COR-L47 (cell line): ENCODE measurements around the gene CFAP46.
A peak's percentile ranks its signal among the peaks of the same experiment; 100 is the strongest.

Experiments
- DNase-seq: peaks from one replicate; lab custom pipeline; 2025; lab: John Stamatoyannopoulos, UW

The CFAP46 gene

DNA sequence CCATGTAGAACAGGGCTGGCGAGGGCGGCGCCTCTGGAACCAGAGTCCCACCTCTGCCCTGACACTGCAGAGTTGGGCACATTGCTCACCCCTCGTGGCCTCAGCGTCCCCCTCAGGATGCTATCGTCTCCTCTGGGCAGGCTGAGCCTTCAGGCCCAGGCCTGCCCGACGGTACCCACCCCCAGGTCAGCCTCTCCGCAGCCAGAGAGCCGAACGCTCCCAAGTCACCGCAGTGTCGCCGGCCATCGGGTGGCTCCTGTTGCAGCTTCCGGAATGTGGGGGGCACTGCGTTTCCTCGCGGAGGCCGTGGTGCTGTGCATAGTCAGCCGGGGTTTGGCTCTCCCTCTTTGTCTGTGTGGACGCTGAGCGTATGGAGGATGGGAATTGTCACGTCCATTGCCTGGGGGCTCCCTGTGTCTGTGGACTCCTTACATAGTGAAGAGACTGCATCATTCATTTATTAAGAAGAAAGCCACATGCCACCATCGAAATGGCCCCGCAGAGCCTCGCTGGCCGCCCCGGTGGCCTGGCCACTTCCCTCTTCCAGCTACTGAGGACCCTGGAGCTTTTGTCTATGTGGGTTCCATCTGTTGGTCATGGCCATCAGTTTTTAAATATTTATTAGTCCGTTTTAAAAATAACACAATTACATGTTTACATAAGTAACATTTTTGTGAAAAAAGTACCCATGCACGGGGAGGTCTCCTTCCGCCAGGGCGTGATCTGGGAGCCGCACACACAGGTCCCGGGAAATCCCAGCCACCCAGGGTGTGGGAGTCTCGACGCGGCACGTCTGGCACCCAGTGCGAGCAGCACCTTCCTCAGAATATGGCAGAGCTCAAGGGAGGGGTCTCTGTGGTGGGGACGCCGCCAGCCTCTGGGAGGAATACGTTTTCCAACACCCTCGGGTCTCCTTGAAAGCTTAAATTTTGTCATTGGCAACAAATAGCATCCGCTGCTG, 172.0 kb downstream of the CFAP46 start:
- no peak for DNase-seq

DNA sequence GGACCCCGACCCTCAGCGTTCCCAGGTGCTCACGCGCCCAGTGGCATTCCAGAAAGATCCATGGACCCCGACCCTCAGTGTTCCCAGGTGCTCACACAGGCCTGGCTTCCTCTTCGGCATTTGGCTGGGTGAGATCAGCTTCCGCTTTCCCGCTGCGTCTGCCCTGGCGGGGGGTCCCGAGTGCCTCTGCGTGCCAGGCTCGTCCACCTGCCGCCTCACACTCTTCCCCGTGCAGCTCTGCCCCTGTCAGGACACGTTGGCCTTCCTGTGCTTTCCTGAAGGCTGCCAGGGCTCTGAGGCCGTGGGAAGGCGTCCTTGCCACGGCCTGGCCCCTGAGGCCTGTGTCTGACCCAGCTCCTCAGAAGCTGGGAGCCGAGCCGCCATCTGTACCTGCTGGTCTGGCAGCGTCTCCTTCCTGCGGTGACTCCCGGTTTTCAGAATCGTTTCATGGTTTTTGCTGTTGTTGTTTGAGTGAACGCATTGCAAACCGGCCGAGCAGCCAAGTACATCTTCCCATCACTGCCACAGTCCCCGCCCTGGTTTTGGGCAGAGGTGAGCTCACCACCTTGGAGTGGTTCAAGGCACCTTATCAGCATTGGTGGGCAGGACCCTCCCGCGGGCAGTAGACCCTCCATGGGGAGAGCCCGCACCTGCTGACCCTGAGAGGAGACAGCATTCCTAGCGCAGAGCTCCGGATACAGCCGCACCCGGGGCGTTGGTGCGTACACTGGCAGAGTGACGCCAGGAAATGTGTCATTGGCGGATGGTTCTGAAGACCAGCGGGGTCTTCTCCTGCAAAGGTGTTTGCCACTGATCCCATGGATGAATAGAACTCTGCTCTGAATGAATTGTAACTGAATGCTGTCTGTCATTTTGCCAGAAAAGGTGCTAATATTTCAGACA, 173.8 kb downstream of the CFAP46 start:
- peak; percentile 3 for DNase-seq

DNA sequence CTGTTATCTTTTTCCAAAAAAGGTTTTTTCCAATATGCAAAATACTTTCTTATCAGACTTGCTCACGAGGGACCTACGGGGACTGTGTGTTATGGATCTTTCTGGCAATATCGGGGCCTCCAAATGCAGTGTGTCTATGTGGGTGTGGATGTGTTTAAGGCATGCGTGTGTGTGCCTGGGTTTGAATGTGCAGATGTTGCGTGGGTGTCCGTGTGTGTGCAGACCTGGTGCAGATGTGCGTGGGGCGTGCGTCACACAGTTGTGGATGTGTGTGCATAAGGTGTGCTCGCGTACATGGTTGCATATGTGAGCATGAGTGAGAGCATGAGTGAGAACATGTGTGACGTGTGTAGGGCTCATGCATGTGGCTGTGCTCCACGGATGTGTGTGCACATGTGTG, 176.1 kb downstream of the CFAP46 start:
- DNase-seq = no peak

DNA sequence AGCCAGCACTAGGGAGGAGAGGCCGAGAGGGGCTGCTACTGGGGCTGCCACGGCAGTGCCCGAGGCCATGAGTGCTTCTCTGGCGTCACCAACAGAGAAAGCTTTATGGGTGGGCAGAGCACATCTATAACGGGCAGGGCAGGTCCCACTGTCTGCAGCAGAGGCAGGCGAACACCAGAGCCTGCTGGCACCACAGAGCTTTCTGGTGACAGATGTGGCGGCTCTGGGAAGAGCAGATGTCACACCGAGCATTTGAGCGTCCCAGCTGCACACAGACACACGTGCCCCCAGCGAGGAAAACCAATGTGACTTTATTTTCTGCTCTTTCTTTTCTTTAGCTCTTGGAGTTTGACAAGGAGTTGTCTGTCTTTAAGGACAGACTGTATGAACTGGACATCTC, 176.9 kb downstream of the CFAP46 start:
- DNase-seq = no peak

DNA sequence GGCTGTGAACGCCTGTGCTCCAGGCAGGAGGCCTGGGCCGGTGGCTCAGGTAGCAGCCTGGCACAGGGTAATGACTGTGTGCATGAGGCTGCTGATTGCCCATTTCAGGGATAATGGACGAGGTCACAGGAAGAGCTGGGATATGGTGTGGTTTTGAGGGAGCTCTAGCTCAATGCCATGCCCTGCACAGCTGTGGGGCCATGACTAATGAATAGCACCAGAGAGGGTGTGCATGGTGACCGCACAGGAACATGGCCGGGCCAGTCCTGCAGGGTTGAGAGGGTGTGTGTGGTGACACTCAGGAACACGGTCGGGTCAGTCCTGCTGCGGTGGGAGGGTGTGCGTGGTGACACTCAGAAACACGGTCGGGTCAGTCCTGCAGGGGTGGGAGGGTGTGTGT, 178.3 kb downstream of the CFAP46 start:
- no peak for DNase-seq

DNA sequence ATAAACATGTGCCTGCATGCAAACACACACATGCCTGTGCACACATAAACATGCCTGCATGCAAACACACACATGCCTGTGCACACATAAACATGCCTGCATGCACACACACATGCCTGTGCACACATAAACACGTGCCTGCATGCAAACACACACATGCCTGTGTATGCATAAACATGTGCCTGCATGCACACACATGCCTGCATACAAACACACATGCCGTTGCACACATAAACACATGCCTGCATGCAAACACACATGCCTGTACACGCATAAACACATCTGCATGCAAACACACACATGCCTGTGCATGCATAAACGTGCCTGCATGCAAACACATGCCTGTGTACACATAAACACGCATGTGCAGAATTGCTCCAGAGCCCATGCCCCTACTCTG, 178.8 kb downstream of the CFAP46 start:
- no peak for DNase-seq

DNA sequence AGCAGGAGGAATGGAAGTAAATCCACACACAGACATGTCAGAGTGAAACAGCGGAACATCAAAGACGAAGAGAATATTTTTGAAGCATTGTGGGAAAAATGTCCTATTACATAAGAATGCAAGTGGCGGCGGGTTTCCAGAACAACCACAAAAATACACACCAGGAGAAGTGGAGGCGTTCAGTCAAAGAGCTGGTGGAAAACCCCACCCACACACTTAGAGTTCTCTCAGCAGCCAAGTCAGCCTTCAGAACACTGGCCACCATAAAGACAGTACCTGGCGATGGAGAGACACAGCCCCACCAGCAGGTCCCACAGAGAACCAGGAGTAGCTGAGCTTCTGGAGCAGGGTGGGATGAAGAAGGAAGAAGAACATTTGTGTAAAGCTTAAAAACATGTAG, 180.1 kb downstream of the CFAP46 start:
- no peak for DNase-seq

DNA sequence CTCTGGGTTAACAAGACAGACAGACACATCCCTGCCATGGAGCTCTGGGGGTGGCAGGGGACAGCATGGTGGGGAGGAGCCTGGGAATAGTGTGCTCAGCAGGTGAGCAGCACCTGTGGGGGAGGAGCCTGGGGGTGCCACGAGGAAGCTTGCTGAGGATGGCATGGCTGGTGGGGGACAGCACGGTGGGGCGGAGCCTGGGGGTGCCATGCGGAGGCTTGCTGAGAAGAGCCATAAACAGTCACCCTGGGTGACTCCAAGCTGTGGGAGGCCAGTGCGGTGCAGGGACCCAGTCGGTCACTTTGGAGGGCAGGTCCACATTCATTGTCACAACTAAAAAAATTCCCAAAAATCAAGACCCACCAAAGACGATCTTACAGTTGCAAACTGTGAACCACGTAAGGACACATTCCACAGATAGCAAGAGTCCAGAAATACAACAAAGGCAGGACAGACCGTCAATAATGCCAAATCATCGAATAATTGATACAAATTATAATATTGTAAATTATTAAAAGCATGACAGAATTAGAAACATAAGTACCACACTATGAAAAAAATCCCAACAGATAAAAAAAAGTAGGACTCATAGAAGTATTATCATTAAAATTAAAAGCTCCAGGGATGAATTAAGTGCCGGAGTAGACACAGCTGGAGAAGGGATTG, 180.8 kb downstream of the CFAP46 start:
- DNase-seq = no peak

DNA sequence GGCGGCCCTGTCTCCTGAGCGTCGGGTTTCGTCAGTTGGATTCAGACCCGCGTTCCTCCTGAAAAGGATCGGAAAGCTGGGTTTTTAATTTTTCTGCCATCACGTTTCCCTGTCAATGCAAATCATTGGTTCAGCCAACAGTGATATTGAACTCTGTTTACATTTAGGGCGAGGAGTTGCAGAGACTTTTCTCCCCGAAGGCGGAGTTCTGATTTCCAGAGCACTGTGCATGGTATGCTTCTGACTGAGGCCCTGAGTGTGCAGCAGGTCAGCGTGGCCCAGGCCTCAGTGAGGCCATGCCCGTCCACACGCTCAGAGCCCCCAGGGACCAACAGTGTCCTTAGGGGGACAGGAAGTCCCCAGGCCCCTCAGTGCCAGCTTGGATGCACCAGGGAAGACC, 183.5 kb downstream of the CFAP46 start:
- DNase-seq = no peak
